Kidney (tissue), 14 donors: ENCODE data around the gene C10orf143. TPM values are rescaled to one million over a fixed set of nuclear protein-coding genes. Genes with fewer than 3 reads are reported as not detected.

Experiments
- DNase-seq, 5 donors: peaks; one replicate each; pipeline ENCODE4 v3.0.0-alpha.2; 2013 to 2020
- FAIRE-seq: peaks from 2 replicates; lab custom pipeline; 2012; peaks lifted over from hg19 to GRCh38; lab: Jason Lieb, UNC
- H3K27ac ChIP-seq, 2 donors: one replicate each; pipeline ENCODE4 v1.7.0; 2013; ENCODE audit warnings: low read depth in 2 of 2, low read length in 2 of 2, inconsistent platforms in 1 of 2
- H3K27me3 ChIP-seq: one replicate; pipeline ENCODE4 v1.7.1; 2013; ENCODE audit warnings: low read length, inconsistent platforms; ENCODE audit not compliant: control insufficient read depth, insufficient read depth
- H3K36me3 ChIP-seq, 3 donors: one replicate each; pipeline versions ENCODE4 v1.7.0 to v1.7.1; 2013; ENCODE audit warnings: low read length in 3 of 3, control low read depth in 1 of 3, inconsistent platforms in 1 of 3; ENCODE audit not compliant: insufficient read depth in 3 of 3, control insufficient read depth in 2 of 3
- H3K4me1 ChIP-seq, 3 donors: one replicate each; pipeline versions ENCODE4 v1.7.0 to v1.7.1; 2013; ENCODE audit warnings: low read length in 3 of 3, inconsistent platforms in 1 of 3, low read depth in 1 of 3; ENCODE audit not compliant: control insufficient read depth in 2 of 3, insufficient read depth in 2 of 3
- H3K4me3 ChIP-seq, 3 donors: one replicate each; pipeline versions ENCODE4 v1.7.0 to v1.8.1; 2013; ENCODE audit warnings: low read length in 3 of 3, control low read depth in 1 of 3, inconsistent platforms in 1 of 3
- H3K9ac ChIP-seq, 3 donors: one replicate each; pipeline versions ENCODE4 v1.7.0 to v1.7.1; 2013; ENCODE audit warnings: low read length in 3 of 3, control low read depth in 1 of 3, inconsistent platforms in 1 of 3
- H3K9me3 ChIP-seq, 3 donors: one replicate each; pipeline versions ENCODE4 v1.7.0 to v1.7.1; 2013; ENCODE audit warnings: low read length in 3 of 3, control low read depth in 1 of 3, inconsistent platforms in 1 of 3; ENCODE audit not compliant: control insufficient read depth in 2 of 3, insufficient read depth in 1 of 3
- CTCF ChIP-seq: IDR thresholded peaks from 3 replicates; pipeline ENCODE4 v1.5.1; 2012; ENCODE audit warnings: mild to moderate bottlenecking, moderate library complexity, borderline replicate concordance; ENCODE audit not compliant: insufficient read depth; ENCODE audit errors: extremely low read depth
- intact Hi-C: fragments of 100-400 bp; cut with DNase I; formaldehyde crosslinking; loops from one replicate; pipeline ENCODE4 v1.11.1; 2022
- polyA plus RNA-seq: library from polyadenylated mRNA; stranded (reverse); fragments of 350-450 nt; fragmentation: Illumina TruSeq; extraction: RNeasy Lipid Tissue Mini Kit (QIAGEN cat#74804); gene quantifications from one replicate; pipeline ENCODE4 v1.2.3, GENCODE V29; 2014; ENCODE audit warnings: low read depth, low replicate concordance; ENCODE audit not compliant: insufficient read depth
- total RNA-seq: library from RNA; stranded (reverse); fragmentation: NEBNext Ultra II Directional; extraction: Animal tissue kit (Norgen Biotek cat#: 25700); gene quantifications from one replicate; pipeline ENCODE4 v1.2.1, GENCODE V29; 2021
- donor health status: control.
- donor health status: control.
- donor health status: control.
- donor health status: control.
- donor health status: control.
- donor health status: DM: yes; HTN: yes; CAD: no.
- donor health status: Normal renal cell carcinoma (clear cell type).

Gene C10orf143
- total and polyA plus RNA-seq, 2 donors from 2014 or later: 6.6 to 9.2 TPM

DNA sequence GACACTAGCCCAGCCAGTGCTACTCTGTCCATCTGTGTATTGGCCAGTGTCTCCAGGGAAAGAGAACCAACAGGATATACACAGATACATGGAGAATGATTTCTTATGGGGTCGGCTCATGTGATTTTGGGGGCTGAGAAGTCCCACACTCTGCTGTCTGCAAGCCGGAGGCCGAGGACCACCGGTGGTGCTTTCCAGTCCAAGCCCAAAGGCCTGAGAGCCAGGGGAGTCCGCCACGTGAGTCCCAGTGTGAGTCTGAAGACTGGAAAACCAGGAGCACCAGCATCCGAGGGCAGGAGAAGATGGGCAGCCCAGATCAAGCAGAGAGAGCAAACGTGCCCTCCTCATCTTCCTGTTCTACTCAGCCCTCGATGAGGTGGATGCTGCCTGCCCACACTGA is 71.5 kb downstream of the C10orf143 start:
- no peak overlapping the region for H3K9ac ChIP-seq
- H3K27ac ChIP-seq: no peak overlapping the region
- TF ChIP-seq CTCF: no peak
- H3K4me1 ChIP-seq: no peaks in the 10 kb centered on the region
- no peak overlapping the region for H3K4me3 ChIP-seq
- DNase-seq: no peak
- no peaks in the 10 kb centered on the region for H3K9me3 ChIP-seq
- no peak for FAIRE-seq
- no peaks in the 10 kb centered on the region for H3K27me3 ChIP-seq
- intact Hi-C loops: no loop called here
- no peaks in the 10 kb centered on the region for H3K36me3 ChIP-seq

DNA sequence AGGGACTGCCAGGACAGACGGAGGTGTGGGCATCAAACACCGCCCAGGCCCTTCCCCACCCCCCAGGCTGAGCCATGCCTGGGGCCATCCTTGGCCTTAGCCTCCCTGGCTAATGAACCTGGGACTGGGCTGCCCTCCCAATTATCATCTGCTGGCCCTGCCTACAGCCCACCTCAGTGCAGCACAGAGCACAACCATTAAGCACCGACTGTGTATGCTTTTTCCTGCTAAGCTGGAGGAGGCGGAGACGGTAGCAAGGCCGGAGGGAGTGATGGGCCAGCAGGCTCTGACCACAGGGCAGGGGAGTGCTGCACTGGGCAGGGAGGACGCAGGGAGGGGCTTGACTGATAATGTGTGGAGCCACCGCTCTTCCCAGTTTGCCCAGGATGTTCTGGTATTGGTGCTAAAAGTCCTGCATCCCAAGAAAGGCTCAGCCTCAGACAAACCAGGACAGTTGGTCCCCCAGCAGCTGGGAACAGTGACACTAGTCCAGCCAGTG is 72.0 kb downstream of the C10orf143 start:
- H3K27ac ChIP-seq: no peak overlapping the region
- no peaks in the 10 kb centered on the region for H3K27me3 ChIP-seq
- no peak for FAIRE-seq
- no peaks in the 10 kb centered on the region for H3K9me3 ChIP-seq
- DNase-seq: no peak
- intact Hi-C loops: no loop called here
- H3K9ac ChIP-seq: no peak overlapping the region
- H3K4me3 ChIP-seq: no peak overlapping the region
- no peak for TF ChIP-seq CTCF
- no peaks in the 10 kb centered on the region for H3K36me3 ChIP-seq
- no peaks in the 10 kb centered on the region for H3K4me1 ChIP-seq

DNA sequence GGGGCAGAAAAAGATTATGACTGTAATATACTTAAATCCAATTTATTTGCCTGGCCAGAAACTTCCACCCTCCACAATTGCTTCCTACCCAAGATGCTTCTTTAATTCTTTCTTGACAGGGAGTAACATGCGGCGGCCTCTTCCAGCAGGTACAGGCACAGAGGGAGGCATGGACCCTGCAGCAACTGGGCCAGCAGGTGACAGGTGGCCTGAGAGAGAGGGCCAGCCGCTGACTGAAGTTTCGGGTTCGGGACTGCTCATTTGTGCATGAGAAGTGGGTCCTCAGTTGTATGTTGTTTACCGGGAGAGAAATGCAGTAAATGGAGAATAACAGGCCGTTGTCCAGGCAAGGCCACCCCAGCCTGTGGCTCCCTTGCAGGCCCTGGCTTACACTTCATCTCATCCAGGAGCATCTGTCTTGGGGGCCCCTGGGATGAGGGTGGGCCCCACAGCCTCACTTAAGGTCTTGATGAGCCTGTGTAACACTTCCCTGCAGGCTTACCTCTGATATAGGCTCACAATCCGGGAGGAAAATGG is 72.5 kb downstream of the C10orf143 start:
- no peaks in the 10 kb centered on the region for H3K27me3 ChIP-seq
- intact Hi-C loops: no loop called here
- H3K4me1 ChIP-seq: no peaks in the 10 kb centered on the region
- FAIRE-seq (no peak), DNase-seq (no peak)
- no peak overlapping the region for H3K27ac ChIP-seq
- H3K9ac ChIP-seq: no peak overlapping the region
- H3K4me3 ChIP-seq: no peak overlapping the region
- H3K36me3 ChIP-seq: no peaks in the 10 kb centered on the region
- no peak for TF ChIP-seq CTCF
- H3K9me3 ChIP-seq: no peaks in the 10 kb centered on the region
